Neural crest cell (in vitro differentiated cells): ENCODE measurements around the gene COX7A1. TPM values are rescaled to one million over a fixed set of nuclear protein-coding genes. Genes with fewer than 3 reads are reported as not detected.

Experiments
- DNase-seq: peaks from one replicate; pipeline ENCODE4 v3.0.0; 2021; ENCODE audit warnings: low read depth, mixed read lengths, low spot score
- H3K27ac Mint-ChIP-seq: one replicate; pipeline ENCODE4 v1.8.0; 2021; ENCODE audit warnings: mild to moderate bottlenecking, mixed read lengths; ENCODE audit not compliant: unreplicated experiment
- H3K27me3 Mint-ChIP-seq: 2 replicates; pipeline ENCODE4 v1.8.0; 2021; ENCODE audit warnings: low read depth, mild to moderate bottlenecking, mixed read lengths
- H3K36me3 Mint-ChIP-seq: 2 replicates; pipeline ENCODE4 v1.8.0; 2021; ENCODE audit warnings: low read depth, mild to moderate bottlenecking, mixed read lengths
- H3K4me1 Mint-ChIP-seq: 2 replicates; pipeline ENCODE4 v1.8.0; 2021; ENCODE audit warnings: mixed read lengths
- H3K4me3 Mint-ChIP-seq: one replicate; pipeline ENCODE4 v1.8.0; 2021; ENCODE audit warnings: mild to moderate bottlenecking, mixed read lengths
- H3K9me3 Mint-ChIP-seq: 2 replicates; pipeline ENCODE4 v1.8.0; 2021; ENCODE audit warnings: mixed read lengths
- total RNA-seq: library from RNA; stranded (reverse); gene quantifications from 2 replicates; pipeline ENCODE4 v1.2.1, GENCODE V29; 2021
- TF ChIP-seq, protein P1 (sequence below): fragments of 200-600 bp; sonication (generic); conservative IDR thresholded peaks from 2 replicates; pipeline ENCODE4 v1.5.0; 2021; ENCODE audit warnings: antibody characterized with exemption, mild to moderate bottlenecking

The COX7A1 gene
- total RNA-seq, 1 donor from 2014 or later: not detected

DNA sequence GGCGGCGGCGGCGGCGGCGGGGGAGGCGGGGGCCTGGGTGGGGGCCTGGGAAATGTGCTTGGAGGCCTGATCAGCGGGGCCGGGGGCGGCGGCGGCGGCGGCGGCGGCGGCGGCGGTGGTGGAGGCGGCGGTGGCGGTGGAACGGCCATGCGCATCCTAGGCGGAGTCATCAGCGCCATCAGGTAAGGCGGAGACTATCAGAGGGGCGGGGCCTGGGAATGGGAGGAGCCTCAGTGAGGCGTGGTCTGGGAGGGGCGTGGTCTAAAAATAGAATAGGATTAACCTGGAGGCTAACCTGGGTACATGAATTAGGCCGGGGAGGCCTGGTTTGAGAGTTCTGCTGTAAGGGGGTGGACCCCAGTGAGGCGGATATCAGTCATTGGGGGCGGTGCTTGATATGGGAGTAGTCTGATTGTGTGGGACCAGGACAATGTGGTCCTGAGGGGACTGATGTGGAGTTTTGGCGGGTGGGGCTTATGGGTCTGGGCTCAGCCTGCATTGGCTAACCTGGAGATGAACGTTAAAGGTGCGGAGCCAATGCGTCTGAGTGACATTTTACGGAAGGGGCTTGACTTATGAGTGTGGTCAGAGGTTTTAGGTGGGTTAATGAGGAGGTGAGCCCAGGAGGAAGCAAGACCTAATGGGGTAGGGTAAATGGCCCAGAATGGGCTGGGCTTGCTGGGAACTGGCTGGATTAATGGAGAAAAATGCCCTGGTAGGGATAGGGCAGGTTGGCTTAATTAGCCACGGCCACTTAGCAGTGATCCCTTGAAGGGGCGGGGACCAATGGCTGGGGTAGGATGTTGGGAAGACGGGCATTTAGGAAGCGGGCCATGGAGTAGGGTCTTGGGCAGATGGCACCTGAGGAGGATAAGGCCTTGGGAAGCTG is 11.0 kb downstream of the COX7A1 start:
- Mint-ChIP-seq H3K36me3 (peaks cover 16% of the 10 kb centered on the region), H3K27ac (peak overlapping the region; percentile 96), H3K9me3 (peaks cover 4% of the 10 kb centered on the region), H3K27me3 (no peaks in the 10 kb centered on the region), H3K4me3 (peak overlapping the region; percentile 98), H3K4me1 (peaks cover 12% of the 10 kb centered on the region)
- DNase-seq: peak; percentile 81
- TF ChIP-seq, protein P1, sequence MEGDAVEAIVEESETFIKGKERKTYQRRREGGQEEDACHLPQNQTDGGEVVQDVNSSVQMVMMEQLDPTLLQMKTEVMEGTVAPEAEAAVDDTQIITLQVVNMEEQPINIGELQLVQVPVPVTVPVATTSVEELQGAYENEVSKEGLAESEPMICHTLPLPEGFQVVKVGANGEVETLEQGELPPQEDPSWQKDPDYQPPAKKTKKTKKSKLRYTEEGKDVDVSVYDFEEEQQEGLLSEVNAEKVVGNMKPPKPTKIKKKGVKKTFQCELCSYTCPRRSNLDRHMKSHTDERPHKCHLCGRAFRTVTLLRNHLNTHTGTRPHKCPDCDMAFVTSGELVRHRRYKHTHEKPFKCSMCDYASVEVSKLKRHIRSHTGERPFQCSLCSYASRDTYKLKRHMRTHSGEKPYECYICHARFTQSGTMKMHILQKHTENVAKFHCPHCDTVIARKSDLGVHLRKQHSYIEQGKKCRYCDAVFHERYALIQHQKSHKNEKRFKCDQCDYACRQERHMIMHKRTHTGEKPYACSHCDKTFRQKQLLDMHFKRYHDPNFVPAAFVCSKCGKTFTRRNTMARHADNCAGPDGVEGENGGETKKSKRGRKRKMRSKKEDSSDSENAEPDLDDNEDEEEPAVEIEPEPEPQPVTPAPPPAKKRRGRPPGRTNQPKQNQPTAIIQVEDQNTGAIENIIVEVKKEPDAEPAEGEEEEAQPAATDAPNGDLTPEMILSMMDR: no peak

DNA sequence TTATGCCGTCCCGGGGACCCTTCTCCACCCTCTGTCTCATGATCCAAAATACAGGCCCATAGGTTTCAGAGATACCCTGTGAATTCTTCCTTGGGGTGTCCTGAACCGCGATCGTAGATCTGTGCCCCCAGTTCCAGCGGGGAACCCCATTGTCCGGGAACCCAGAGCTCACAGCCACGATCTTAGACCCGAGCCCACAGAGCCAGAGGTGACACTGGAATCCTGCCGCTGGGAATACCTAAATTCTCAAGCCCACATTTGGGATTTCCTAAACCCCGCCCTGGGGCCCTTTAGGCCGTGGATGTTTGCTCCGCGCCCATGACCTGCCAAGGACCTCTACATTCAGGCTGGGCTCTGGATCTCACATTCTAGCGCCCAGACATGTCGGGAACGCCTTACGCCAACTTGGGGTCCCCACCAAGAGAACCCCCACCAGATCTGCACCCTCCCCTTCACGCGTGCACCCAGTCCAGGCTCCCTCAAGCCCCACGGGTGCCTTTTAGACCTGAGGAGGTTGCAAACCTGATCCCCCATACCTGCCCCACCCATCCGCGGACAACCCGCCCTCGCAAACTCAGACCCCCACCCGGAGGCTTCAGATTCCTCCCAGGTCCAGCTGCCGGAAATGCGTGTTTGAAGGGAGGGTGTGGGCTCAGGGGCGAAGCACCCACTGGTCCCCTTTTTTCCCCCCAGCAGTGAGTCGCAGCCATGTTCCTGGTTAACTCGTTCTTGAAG is 11.8 kb downstream of the COX7A1 start:
- peaks cover 6% of the 10 kb centered on the region for H3K27me3 Mint-ChIP-seq
- H3K9me3 Mint-ChIP-seq: peaks cover 4% of the 10 kb centered on the region
- peaks cover 12% of the 10 kb centered on the region for H3K4me1 Mint-ChIP-seq
- peaks cover 13% of the 10 kb centered on the region for H3K36me3 Mint-ChIP-seq
- peak overlapping the region; percentile 93 for H3K27ac Mint-ChIP-seq
- H3K4me3 Mint-ChIP-seq: peak overlapping the region; percentile 98
- TF ChIP-seq, protein P1: no peak
- peak; percentile 33 for DNase-seq

DNA sequence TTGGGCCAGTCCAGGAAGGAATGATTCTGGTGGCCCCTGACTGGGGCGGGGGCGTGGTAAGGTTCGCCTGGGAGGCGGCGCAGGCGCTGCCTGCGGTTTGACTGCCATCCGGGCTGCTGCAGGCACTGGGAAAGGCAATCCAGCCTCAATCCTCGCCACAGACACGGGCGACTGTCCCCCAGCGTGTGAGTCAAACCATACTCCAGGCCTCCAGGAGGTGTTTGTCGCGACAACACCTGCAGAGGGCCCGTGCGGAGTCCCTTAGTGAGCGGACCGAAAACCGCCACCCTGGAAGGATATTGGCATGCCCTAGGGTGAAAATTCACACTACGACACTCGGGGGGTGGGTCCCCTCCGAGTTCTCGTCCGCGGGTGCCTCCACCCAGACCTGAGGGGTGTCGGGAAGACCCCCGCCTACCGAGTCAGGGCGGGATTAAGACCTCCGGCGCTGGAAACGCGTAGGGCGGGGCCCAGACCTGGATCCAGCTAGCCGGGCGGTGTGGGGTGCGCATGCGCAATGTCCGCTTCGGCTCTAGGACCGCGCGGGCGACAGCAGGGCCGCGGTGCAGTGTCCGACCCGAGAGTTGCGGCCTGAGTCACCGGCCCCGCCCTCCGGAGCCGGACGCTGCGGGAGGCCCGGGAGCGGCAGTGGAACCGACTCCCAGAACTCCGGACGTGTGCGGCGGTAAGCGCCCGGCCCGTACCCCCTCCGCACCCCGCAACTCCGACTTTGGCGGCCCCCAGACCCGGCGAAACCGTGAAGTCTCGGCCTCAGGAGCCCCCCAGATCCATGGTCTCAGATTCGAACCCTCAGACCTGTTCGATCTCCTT is 12.6 kb downstream of the COX7A1 start, which contains the start of gene CAPNS1:
Gene CAPNS1 (plus strand): TSS at position 594 of the 831 bp plus-strand sequence. CDS start 946 bp downstream, outside the sequence.
- peak; percentile 96 for DNase-seq

DNA sequence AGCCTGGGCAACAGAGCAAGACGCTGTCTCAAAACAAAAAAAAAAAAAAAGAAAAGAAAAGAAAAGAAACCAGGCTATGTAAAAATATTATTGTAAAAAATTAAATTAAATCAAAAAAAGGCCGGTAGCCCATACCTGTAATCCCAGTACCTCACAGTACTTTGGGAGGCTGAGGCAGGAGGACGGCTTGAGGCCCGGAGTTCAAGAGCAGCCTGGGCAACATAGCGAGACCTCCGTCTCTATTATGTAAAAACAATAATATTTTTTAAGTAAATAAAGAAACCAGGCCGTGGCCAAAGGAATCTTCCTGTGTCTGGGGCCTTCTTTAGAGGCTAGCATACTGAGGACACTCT is 13.2 kb downstream of the COX7A1 start:
- H3K9me3 Mint-ChIP-seq: peaks cover 4% of the 10 kb centered on the region
- no peak for DNase-seq

More for the DNA sequence above, 12.6 kb downstream of the COX7A1 start, which contains the start of gene CAPNS1:
- Mint-ChIP-seq H3K27me3 (peaks cover 9% of the 10 kb centered on the region), H3K27ac (peak within 1 kb of the TSS; percentile 93), H3K36me3 (peaks cover 11% of the 10 kb centered on the region), H3K4me3 (peak within 1 kb of the TSS; percentile 98), H3K4me1 (peaks cover 12% of the 10 kb centered on the region), H3K9me3 (peaks cover 4% of the 10 kb centered on the region)
- TF ChIP-seq, protein P1: peak; percentile 49

More for the DNA sequence above, 13.2 kb downstream of the COX7A1 start:
- Mint-ChIP-seq H3K36me3 (peaks cover 11% of the 10 kb centered on the region), H3K27me3 (peaks cover 9% of the 10 kb centered on the region), H3K4me3 (peak overlapping the region; percentile 98), H3K27ac (peak overlapping the region; percentile 67), H3K4me1 (peaks cover 12% of the 10 kb centered on the region)
- TF ChIP-seq, protein P1: no peak
